NCI-H1092 (cell line): Measurements from ENCODE around the gene FCHSD2.
"Not testable (repeated sequence)": the region's sequence is repeated elsewhere in the genome, so short reads cannot be mapped to it uniquely, and the experiment has no call there.

ENCODE experiments used
- DNase-seq: peaks from one replicate; lab custom pipeline; 2025; lab: John Stamatoyannopoulos, UW

FCHSD2 gene

DNA sequence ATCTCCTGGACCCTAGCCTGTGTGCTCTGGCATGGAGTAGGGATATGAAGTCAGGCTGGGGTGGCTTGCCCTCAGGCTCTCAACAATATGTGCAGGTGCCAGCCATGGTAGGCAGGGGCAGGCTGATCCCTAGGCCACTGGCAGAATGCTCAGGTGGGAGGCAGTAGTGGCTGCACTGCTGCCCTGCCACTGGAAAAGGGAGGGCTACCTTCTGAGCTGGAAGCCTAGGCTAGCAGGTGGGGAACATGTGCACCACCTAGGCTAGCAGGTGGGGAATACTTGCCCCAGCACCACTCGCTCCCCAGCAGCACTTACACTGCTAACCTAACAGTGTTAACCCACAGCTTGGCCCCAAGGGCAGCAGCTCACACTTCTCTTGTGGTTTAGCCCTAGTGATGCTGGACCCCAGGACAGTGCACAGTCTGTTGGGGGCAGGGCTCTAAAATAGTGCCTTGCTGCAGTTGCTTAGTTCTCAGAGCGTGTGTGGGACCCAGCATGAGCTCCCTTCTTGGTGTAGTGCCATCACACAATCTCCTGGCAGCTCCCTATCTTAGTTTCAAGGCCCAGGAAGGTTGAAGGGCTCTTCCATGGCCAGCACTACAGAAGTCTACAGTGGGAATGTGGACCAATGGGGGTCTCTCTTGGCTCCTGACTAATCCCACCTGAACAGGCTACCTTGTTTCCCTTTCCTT is 130.8 kb downstream of the FCHSD2 start:
- no peak for DNase-seq

DNA sequence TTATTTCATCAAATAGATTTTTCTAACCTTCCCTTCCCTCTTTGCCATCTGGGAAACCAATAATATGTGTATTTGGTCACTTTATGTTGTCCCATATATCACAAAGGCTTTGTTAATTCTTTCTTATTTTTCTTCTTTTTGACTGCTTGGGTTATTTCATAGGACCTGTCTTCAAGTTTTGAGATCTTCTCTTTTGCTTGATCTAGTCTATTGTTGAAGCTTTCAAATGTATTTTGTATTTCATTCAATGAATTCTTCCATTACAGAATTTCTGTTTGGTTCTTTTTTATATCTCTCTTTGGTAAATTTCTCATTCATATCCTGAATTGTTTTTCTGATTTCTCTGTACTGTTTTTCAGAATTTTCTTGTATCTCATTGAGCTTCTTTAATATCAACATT is 132.1 kb downstream of the FCHSD2 start:
- DNase-seq, result no peak

DNA sequence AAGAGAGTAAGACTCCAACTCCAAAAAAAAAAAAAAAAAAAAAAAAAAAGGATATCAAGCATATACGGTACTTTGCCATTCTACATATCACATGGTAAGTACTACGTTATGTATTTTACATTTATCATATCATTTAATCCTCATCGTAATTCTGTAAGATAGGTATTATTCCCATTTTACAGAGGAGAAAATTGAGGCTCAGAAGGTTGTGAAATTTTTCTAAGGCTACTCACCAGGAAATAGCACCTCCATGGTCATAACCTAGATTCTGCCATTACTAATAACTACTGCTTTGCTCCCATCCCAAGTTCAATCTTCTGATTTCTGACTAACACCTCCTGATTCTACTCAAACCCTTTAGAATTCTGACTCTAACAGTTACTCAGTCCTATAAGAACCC is 138.0 kb downstream of the FCHSD2 start:
- DNase-seq, result no peak

DNA sequence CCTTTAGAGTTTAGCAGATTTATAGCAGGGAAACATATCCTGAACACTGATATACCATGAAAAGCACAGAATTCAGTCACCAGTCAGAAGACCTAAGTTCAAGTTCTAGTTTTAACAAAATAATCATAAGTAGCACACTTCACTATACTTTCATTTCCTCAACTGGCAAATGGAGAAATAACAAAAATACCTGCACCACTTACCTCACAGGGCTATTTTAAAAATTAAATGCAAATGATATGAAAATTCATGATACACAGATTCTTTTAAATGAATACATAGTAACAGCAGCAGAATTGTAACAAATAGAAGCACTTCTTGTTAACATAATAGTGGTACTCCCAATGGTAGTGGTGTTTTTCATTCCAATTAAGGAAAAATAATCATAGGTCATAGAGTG is 139.0 kb downstream of the FCHSD2 start:
- no peak for DNase-seq

DNA sequence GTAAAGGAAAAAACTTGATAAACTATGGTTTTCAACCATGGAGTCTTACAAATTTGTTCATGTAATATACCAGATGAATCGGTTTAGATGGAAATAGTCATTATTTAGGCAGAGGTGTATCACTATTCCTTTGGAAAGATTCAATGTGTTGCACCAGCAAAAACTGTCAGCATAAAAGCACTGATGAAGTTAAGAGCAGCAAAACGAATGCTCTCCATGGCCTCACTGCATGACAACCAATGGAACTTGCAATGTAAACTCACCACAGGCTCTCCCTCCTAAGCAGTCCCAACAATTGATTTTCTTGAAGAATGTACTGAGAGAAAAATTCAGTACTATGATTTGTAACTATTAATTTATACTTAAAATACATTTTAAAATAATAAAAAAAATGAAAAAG is 139.9 kb downstream of the FCHSD2 start:
- no peak for DNase-seq

DNA sequence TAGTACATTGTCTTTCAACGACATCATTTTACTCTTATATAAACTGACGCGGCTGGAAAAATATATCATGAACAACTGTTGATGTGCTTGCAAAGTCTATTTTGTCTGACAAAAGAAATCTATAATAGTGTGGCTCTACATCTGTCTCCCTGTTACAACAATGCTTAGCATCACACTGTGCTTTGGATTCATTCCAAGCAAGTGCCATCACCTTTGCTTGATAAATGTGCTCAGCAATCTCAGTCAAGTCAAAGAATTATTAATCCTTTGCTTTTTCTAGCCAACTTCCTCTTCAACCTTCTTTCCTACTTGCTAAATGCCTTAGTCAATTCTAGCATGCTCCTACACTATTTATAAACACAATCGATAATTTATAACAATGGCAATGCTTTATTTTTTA is 140.5 kb downstream of the FCHSD2 start:
- no peak for DNase-seq

DNA sequence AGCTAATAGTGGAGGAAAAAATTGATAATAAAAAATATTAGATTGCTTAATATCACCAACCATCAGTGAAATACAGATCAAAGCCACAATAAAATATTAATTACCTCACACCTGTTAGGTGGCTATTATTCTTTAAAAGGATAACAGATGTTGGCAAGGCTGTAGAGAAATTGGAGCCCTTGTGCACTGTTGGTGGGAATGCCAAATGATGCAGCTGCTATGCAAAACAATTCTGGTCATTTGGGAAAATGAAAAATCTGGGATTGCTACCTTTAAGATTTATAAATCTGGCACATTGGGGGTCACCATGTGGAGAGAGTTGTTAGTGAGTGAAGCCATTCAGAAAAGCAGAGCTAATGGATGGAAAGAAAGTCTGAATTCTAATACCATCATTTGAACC is 143.4 kb downstream of the FCHSD2 start:
- DNase-seq, result no peak

DNA sequence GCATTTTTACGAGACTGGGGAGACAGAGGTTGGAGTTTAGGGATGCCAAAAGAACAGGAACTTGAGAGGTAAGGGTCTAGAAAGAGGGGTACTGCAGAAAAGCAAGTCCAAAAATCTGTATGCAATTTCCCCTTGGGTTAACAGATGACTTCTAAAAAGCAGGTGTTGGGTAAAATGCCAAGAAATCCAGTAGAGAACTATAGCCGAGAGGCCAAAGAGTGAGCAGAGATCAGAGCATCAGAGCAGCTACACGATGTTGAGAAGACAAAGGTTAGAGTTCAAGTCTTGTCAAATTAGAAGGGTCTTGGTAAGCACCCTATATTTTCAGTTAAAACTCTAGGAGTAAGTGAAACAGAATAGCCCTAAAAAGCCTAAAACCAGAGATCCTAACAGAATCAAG is 145.2 kb downstream of the FCHSD2 start:
- DNase-seq, result no peak

DNA sequence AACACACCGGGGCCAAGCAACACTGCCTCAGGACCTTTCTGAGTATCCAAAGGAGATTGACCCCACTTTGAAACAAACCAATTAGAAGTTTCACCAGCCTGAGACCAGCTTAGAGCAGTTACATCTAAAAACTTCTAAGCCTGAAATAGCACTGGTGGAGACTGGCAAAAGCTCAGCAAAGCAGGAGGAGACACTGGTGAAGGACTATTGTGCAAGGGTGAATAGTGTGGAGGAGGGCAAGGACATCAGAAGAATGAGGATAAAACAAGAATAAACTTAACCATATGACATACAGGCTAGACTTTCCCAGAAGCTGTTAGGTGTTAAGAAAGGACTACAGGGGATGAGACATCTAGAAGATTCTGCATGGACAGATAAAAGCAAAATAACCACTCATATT is 152.4 kb downstream of the FCHSD2 start:
- no peak for DNase-seq

DNA sequence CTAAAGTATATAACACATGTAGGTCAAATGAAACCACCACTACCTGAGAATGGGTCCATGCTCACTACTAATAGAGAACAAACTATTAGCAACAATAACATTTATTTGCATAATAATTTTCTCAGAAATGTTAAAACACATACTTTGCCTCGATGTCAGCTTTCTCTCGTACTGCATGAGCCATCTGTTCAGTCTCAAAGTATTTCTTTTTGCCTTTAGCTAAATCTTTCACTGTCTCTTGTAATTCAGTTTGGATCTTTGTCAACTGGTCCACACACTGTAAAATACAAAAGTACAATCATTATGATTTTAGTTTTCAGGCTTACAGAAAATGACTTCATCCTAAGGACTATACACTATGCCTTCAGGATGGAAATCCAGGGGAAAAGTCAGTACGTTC is 153.3 kb downstream of the FCHSD2 start:
- DNase-seq, result no peak

DNA sequence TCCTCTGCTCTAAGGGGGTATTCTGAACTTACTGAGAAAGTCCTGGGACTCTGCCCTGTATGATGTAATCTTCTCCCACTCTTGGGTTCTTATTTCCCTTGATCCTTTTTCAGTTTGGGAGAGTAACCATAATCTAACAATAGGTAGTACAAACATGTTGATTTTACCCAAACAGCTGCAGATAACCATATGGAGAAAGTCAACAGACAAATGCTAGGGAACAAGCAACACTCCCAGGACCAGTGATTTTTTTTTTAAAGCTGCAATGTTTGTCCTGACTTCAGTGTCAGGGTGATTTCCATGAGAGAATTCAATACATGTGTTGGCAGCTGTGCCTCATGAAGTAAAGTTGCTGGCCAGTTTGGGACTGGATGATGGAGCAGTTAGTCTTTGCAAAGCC is 156.5 kb downstream of the FCHSD2 start:
- DNase-seq, result no peak

DNA sequence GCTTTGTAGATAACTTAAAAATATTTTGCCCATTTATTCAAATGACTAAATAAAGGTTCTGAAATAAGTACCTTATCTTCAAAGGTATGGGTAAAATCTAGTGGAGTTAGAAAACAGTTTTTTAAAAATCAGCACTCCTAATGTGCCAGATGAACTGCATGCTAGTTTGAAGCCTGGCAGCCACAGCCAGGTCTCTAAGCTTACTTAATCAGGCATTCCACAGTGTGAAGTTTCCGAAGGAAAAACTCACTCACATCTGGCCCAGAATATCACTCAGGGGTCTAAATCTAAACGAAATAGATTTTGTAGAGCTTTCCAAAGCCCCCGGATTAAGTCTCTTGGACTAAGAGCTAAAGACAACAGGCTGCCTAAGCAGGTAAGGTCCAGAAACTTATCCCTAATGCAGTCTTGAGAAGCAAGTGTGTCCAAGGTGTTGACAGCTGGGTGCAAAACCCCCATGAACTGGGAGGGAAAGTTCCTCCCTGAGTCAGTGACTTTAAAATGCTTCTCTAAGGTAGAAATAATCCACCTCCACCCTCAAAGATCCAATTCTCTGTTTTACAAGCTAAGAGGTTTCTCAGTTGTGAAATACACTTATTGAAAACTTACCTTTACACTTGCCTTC is 157.6 kb downstream of the FCHSD2 start:
- no peak for DNase-seq

DNA sequence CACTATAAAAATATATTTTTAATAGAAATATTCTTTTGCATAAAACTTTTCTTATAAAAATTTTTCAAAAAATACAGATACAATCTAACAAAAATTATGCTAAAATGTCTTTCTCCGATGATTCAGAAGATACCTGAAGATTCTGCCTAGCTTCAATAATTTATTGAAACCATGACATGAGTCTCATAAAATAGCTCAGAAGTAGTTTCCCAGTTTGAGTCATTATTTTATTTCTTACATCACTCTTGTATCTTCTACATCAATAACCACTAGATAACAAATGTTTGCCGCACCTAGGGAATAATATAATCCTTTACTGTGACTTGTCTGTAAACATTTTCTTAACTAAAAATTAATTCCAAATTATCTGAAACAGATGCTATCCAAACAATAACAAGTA is 158.6 kb downstream of the FCHSD2 start:
- DNase-seq, result no peak

DNA sequence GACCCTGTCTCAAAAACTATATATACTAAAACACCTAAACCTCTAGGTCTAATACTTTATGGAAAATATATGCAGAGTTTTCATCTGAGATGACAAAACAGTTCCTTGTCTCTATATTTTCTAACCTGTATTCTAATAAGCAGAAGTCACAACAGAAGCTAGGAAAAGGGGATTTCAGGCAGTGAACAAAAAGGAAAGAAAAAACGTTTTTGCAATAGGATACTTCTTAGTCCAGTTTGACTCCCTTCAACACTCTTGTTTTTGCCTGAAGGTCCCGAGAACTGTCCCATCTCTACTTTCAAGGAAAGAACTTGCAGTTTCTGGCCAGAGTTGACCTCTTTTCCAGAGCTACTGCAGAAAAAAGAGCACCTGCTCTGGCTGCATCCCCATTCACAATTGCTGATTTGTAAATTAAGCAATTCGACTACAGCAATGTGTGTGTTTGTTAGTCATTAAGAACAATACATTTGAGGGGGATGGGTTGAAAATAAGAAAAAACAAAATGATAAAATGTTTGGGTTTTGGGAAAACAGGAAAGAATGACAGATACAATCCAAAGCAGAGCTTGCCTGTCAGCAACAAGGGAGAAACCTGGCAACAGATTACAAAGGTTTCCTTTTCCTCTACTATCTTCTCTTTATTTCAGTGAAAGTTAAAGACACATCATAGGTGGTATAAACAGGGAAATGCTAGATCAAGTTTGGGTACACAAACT is 160.0 kb downstream of the FCHSD2 start:
- no peak for DNase-seq

DNA sequence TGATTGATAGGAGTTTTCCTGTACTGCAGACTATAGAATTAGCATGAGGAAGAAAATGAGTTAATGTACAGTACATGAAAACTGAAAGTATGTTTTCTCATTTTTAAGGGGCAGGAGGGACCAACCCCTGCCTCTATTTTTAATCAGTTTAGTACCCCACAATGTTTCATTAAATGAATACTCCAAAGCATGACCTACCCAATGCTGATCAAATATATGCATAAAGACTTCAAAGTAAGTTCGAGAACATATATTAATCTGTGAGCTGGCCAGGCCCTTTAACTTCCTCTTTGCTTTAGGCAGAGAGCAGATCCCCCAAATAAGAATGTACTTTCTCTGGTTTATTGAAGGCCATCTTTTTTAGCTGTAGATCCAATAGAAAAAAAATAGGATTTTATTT is 161.0 kb downstream of the FCHSD2 start:
- DNase-seq, result no peak

DNA sequence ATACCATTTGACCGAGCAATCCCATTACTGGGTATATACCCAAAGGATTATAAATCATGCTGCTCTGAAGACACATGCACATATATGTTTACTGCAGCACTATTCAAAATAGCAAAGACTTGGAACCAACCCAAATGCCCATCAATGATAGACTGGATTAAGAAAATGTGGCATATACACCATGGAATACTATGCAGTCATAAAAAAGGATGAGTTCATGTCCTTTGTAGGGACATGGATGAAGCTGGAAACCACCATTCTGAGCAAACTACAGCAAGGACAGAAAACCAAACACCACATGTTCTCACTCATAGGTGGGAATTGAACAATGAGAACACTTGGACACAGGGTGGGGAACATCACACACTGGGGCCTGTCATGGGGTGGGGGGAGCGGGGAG is 164.3 kb downstream of the FCHSD2 start:
- DNase-seq, result not testable (repeated sequence)

DNA sequence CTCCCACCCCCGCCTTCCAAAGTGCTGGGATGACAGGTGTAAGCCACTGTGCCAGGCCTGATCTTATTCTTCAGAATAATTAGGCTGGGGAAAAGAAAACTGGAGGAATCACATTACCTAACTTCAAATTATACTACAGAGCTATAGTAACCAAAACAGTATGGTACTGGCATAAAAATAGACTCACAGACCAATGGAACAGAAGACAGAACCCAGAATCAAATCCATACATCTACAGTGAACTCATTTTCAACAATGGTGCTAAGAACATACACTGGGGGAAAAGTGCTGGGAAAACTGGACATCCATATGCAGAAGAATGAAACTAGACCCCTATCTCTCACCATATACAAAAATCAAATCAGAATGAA is 165.6 kb downstream of the FCHSD2 start:
- not testable (repeated sequence) for DNase-seq

DNA sequence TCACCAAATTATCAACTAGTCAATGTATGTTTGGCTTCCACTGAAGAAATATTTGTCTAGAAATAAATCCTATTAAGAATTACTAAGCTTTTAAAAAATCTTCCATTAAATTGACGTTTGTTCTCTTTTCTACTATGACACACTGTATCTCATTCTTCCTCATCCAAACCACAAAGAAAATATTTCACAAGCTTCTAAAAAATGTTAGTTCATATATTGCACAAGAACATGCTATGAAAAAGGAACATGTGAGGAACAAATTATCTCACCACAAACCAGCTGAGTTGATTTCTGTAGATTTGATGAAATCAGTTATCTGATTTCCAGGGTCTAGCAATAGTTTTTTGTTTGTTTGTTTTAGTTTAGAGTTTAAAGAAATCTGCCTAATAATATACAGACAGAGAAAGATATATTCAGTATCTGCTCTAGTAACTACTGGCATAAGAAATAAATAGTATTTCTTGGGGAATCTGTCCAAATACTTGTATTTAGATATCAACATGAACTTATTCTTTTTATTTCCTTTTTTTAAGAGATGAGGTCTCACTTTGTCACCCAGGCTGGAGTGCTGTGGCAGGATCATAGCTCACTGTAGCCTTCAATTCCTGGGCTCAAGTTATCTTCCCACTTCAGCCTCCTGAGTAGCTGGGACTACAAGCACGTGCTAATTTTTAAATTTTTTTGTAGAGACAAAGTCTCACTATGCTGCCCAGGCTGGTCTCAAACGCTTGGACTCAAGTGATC is 166.2 kb downstream of the FCHSD2 start:
- no peak for DNase-seq

DNA sequence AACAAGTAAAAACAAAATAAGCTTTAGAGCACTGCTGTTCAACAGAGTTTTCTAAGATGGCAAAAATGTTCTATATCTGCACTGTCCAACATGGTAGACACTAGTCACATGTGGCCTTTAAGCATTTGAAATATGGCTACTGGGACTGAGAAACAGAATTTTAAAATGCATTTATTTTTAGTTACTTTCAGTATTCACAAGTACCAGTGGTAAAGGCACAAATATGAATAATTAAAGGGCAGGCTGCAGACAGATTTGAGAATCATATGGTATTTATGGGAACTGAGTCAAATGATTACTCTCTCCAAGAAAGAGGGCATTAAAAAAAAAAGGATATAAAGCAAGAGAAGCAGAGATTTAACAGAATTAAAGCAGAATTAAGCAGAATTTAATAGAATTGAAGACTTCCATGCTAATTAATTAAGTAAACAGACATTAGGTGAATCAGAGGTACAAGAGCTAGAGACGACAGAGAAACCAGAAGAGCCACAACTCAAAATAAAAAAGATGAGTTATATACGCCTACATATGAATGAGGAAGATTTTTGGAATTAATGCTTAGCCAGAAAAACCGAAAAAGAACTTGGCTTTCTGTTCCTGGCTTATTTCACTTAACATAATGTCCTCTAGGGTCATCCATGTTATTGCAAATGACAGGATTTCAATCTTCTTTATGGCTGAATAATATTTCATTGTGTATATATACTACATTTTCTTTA is 167.5 kb downstream of the FCHSD2 start:
- no peak for DNase-seq

DNA sequence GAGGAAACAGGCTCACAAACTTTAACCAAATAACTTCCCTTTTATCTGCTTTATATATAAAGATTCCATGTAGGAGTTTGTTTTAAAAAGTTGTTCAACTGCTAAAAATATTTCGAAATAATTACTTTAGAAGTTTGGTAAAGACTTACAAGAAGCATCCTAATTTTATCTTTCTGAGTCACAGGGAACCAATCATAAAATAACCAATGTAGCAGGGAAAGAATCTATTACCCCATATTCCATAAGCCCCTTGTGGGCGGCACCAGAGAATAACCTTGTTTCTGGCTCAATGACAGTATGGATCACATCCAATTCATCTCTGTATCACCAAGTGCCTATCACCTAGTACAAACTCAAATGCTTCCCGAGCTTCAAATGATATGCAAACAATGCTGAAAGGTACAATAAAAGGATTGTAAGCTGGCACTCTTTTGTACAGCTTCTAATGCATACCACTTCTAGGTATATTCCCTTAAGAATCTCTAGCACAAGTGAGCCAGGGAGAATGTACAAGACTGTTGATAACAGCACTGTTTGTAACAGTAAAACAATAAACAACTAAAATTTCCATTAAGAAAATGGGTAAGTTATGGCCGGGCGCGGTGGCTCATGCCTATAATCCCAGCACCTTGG is 169.5 kb downstream of the FCHSD2 start:
- no peak for DNase-seq

DNA sequence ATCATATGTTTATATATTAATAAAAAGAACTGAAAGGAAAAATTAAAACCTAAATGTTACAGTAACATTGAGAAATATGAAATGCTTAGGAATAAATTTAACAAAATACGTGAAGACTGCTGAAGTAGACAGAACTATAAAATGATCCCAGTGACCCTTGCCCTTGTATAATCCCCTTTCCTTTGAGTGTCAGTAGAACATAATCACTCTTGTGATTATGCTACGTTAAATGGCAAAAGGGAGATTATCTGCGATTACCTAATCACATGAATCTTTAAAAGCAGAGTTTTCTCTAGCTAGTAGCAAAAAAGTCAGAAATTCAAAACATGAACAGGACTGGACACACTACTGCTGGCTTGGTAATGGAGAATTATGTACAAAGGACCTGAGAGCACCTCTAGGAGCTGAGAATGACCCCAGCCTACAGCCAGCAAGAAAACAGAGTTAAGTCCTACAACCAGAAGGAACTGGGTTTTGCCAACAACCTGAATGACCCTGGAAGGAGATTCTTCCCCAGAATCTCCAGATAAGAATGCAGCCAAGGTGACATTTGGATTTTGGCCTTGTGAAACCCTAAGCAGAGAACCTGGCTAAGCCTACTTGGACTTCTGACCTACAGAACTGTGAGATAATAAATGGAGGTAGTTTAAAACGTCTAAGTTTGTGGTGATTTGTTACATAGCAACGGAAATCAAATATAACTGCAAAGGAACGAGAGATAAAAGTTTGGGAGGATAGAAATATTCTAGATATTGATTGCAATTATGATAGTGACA is 170.7 kb downstream of the FCHSD2 start:
- no peak for DNase-seq
